Fibroblast of skin of scalp (primary cell): Measurements from ENCODE around the gene VWA3B.
"Not testable (repeated sequence)": the region's sequence is repeated elsewhere in the genome, so short reads cannot be mapped to it uniquely, and the experiment has no call there.

Experiments
- DNase-seq: peaks from one replicate; pipeline ENCODE4 v3.0.0-alpha.2; 2013

The VWA3B gene

DNA sequence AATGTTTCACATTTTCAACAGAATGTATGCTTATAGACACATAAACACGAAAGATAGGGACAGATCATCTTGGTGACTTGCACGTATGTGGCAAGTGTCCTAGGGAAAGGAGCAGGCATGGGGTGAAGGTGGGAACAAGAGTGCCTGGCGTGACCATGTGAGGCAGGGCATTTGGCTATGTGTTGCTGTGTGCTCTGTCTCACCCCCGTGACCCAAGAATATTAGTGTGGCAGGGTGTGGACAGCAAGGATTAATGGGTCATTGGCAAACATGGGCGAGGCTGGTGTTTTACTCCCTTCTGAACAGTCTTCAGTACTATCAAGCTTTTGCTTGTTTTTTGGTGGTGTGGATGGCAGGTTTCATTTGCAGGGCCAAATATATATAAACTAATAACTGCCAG lies 1.3 kb upstream of the VWA3B start:
- DNase-seq = no peak

DNA sequence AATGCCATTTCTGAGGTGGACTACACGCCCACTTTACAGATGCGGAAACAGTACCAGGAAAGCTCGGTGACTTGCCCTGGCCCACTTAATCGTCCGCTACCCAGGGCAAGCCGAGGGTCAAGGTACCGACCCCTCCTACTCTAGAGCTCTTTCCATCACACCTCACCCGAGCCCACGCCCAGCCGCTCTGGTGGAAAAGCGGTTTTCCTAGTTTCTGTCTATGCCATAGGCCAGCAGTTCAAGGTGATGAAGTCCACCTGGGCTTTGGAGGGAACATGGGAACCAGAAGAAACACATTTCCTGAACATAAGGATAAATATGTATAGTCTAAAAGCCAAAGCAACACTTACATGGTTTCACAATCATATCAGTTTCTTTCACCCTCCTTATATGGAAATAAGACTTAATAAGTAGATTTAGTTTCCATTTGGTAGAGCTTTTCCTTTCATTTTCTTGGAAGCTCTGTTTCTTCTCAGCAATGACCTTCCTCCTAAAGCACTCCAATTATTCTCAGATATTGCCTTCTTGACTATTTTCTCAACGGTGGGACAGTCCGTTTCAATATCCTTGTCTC lies 567 bp downstream of the VWA3B start:
- no peak for DNase-seq

DNA sequence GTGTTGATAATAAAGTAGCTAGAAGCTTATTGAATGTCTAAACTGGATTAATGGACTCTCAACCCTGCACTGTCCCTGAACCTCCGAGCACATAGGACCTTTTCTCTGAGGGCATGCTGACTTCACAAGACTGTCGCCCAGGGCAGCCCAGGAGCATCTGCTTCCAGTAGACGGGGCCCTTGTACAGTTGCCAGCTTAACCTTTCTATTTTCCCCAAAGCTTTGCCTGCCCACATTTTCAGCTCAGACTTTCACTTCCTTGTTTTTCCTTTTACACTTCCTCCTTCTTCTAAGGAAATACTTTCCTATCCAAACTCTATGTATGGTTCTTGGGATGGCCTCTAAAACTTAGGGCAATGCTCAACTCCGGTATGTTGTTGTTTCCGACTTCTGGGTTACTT lies 1.3 kb downstream of the VWA3B start:
- no peak for DNase-seq

DNA sequence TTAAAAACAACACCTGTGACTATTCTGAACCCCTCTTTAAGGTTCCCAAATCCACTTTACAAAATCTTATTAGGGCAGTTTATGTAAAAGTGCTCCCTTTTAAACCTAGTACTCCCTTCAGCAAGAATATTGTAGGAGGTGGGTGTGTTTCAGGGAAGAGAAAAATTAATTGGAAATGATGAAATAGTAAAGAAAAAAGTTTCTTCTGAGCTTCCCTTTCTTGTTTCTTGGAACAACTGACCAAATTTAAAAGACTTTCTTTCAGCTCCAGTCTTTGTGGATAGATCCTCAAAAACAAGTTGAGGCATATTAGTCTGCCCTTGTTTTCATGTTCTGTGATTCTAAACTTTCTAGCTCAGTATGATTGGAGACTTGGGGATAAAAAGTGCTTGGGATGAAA lies 3.0 kb downstream of the VWA3B start:
- no peak for DNase-seq

DNA sequence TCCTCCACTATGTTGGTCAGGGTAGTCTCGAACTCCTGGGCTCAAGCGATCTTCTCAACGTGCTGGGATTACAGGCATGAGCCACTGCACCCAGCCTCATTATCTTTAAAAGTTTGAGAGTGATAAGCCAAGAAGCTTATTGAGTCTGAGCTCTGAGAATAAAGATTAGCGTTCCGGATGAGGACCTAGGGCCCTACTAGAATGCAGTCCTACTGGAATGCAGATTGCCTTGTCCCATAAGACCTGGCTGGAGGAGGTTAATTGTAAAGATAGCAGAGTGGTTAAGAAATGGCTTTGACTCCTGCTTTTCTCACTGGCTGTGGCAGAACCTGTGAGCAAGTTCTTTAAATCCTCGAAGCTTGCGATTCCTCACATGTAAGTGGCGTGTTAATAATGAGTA lies 4.0 kb downstream of the VWA3B start:
- no peak for DNase-seq

DNA sequence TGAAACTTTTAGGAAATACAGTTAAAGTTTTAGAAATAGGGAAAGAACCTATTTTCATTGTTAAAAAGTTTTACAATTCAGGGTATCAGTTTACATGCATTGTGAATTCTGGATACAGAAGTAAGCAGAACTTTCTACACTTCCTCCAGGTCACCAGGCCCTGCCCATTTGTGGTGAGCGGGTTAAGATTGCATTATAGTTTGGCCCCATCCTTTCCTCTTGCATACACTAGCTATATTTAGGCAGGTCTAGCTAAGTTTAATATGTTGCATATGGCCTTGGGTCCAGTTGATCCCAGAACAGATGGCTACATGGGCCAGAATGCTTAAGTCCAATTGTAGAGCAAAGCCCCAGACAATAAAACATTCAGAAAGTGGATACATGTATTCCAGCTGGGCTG lies 4.8 kb downstream of the VWA3B start:
- no peak for DNase-seq

DNA sequence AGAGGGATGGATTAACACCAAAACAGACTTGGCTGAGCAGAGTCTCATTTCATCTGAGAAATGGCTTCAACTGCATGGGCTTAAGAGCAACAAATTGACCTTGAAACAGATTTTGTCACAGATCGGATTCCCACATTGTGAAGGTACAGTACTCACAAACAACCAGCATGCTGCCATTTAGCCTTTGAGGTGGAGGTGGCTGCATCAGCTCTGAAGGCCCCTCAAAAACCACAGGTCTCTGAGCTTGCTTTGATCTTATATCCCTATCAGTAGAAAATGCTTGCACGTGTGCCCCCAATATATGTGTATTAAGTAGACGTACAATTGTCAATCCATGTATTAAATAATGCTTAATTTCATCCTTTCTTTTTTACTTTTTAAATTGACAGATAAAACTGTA lies 6.2 kb downstream of the VWA3B start:
- no peak for DNase-seq

DNA sequence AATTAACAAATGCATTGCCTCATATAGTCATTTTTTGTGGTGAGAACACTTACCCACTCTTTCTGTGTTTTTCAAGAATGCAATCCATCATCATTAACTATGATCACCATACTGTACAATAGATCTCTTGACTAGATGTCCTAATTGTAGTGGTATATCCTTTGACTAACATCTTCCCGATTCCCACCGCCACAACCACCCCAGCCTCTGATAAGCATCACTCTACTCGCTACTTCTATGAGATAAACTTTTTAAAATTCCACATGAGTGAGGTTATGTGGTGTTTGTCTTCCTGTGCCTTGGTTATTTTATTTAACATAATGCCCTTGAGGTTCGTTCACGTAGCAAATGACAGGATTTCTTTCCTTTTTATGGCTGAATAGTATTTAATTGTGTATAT lies 6.6 kb downstream of the VWA3B start:
- no peak for DNase-seq

DNA sequence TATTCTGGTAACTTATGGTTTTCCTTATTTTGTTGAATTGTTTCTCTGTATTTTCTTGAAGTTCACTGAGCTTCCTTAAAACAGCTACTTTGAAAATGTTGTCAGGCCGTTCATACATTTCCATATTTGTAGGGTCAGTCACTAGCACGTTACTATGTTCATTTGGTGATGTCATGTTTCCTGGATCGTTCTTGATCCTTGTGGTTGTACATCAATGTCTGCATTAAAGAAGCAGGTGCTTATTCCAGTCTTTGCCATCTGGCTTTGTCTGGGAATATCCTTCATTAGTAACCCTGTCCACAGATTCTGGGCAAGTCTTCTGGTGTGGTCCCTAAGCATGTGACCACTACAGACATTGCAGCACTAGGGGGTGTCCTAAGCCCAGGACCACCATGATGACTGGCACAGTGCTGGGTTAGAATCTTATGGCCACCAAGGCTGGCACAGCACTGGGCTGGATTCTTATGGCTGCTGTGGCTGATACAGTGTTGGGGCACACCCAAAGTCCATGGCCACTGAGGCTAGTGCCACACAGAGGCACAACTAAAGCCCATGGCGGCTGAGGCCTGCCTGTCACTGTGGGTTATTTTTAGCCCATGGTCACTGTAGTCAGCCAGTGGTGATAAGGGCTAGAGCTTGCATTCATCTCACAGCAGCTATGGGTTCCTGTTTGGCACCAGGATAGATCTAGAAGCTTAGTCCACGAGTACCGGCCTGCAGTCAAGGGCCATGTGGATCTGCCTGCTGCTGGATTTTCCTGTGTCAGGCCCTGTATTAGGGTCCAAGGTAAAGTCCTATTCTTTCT lies 13.2 kb downstream of the VWA3B start:
- DNase-seq = no peak

DNA sequence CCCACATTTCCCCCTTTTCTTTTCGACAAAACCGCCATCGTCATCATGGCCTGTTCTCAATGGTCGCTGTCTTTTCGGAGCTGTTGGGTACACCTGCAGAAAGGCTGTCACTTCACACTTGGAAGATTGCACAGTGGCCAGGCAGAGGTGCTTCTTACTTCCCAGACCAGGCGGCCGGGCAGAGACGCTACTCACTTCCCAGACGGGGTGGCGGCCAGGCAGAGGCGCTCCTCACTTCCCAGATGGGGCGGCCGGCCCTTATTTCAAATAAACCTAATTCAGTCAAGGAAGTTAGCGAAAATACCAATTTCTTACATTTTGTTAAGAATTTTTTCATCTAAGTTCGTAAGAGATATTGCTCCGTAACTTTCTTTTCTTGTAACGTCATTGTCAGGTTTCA lies 15.3 kb downstream of the VWA3B start:
- DNase-seq = not testable (repeated sequence)

DNA sequence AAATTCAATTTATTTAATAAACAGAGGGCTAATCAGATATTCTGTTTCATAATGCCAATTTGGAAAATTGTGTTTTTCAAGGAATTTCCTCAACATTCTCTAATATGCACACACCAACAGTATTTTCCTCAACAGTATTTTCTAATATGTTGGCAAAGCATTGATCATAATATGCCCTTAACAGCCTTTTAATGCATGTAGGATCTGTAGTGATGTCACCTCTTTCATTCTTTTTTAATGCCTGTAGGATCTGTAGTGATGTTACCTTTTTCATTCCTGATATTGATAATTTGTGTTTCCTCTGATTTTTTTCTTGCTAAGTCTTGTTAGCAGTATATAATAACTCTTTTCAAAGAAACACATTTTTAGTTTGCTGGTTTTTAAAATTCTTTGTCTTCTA lies 15.9 kb downstream of the VWA3B start:
- no peak for DNase-seq

DNA sequence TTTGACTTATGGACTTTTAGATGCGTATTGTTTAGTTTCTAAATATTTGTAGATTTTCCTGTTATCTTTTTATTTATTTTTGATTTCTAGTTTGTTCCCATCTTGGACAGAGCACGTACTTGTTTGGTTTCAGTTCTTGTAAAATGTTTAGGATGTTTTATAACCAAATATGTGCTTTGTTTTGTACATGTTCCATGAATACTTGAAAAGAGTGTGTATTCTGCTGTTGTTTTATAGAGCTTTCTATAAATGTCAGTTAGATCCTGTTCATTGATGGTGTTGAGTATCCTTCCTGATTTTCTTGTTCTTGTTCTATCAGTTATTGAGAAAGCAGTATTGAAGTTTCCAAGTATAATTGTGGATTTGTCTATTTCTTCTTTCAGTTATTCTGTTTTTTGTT lies 21.1 kb downstream of the VWA3B start:
- no peak for DNase-seq

DNA sequence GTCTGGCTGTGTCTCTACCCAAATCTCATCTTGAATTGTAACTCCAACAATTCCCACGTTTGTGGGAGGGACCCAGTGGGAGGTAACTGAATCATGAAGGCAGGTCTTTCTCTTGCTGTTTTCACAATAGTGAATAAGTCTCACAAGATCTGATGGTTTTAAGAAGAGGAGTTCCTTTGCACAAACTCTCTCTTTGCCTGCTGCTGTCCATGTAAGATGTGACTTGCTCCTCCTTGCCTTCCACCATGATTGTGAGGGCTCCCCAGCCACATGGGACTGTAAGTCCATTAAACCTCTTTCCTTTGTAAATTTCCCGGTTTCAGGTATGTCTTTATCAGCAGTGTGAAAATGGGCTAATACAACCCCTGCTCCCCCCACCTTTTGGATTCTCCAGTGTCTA lies 23.8 kb downstream of the VWA3B start:
- DNase-seq = no peak

DNA sequence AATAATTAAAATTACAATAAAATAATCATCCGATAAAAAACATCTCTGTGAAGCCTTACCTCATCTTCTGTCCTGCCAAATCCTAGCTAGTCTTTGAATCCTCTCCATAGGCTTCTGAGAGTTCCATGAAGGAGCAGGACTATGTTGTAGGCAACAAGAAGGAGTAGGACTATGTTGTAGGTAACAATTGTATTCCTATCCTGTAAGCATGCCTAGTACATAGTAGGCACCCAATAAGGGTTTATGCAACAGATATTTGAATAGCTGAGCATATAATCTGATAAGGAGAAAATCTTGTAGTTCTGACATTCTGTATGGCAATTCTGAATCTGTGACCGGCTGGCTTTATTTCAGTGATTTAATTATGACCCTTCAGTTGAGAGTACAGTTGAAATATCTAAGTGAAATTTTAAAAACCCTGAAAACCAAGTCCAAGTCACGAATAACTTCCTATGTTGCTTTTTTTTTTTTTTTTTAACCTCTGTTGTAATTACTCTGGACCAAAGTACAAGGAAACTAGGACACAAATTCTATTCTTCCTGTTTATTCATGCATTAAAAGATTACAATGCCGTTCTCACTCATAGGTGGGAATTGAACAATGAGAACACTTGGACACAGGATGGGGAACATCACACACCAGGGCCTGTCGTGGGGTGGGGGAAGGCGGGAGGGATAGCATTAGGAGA lies 27.8 kb downstream of the VWA3B start:
- no peak for DNase-seq

DNA sequence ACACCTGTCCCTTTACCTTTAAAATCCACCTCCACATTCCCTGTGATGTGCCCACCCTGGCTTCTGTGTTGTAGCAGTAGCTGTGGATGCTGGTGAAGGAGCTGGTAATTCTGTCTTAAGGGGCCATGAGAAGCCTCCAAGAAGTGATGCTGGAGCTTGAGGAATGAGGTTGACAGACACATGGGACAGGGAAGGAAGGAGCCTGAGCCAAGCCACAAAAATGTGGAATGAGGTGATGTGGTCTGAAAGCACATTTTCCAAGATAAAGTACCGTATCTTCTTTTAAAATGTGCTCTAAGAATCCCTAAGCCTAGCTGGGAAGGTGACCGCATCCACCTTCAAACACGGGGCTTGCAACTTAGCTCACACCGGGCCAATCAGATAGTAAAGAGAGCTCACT lies 31.2 kb downstream of the VWA3B start:
- peak; percentile 61 for DNase-seq

DNA sequence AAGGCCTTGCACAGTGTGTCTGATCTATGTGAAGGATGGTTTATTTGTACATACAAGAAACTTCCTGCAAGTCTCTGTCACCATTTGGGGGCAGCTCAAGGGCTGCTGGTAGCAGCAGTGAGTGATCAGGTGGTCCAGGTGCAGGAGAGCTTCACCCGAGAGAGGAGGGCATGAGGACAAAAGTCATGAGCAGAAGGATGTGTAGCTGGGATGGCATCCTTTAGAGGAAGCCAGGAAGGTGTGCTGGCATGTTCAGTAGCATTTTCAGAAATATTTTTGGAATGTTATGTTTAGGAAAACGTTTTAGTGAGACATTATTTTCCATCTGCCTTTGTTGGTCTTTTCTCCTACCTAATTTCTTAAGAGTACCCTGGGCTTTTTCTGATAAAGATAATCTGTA lies 31.9 kb downstream of the VWA3B start:
- no peak for DNase-seq

DNA sequence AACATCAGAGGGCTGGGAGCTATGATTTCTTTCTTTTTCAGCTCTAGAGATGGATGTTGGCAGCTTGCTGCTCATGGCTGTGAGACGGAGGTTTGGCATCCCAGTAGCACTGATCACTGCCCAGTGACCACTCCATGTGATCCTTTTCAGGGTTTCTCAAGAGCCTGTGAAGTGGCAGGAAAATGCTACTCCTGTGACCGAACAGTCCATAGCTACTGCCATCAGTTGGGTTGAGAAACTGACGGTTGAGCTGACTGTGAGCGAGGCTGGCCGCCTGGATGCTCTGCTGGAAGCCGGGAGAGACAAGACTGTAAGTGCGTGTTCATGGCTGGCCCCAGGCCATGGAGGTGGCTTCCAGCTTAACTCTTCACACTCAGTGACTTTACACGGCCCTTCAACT lies 34.2 kb downstream of the VWA3B start:
- DNase-seq = no peak

DNA sequence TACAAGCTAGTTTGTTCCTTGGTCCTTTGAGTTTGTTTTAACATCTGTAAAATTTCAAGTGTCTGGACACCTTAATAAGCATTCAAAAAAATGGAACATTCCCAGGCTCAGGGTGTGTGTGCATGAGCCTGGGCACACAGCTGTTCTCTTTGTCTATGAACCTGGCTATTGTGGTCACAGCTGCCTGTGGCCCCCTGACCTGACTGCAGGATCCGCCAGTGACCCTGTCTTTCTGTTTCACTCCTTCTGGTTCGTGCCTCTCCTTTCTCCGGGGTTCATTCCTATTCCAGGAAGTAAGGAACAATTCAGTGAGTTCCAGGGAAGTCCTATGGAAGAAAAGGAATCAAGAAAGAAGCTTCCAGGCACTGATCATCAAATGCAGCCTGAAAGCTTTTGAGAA lies 35.6 kb downstream of the VWA3B start:
- no peak for DNase-seq

DNA sequence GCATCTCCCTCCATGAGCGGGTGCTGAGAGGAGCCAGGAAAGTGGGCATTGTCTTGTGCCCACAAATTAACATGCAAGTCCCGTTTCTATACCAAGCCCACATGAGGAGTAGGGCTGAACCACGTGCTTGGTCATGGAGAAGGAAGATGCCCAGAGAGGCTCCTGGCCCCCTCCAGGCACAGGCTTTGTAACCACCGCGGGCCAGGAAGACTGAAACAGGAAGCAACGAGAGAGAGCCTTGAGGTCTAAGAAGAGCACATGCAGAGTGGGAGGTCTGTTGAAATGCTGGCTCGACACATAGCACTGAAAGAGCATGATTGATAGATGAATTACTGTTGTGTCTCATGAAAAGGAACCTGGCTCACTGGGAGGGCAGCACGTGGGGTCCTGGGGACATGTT lies 36.3 kb downstream of the VWA3B start:
- DNase-seq = no peak

DNA sequence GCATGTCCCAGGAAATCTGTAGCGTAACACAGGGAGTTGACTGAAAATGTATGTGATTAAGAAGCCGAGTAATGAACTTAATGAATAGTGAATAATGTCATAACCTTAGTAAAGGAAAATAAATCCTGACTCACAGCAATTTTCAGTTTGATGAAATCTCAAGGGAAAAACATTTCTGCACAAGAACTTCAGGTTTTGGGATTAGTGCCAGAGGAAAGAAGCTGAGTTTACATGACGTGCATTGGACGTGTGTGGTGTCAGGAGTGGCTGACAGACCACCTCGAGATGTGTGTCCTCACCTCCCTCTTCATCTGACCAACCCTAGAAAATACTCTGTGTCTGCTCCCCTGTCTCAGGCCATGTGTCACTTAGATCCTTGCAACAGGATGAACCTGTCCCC lies 39.1 kb downstream of the VWA3B start:
- no peak for DNase-seq

DNA sequence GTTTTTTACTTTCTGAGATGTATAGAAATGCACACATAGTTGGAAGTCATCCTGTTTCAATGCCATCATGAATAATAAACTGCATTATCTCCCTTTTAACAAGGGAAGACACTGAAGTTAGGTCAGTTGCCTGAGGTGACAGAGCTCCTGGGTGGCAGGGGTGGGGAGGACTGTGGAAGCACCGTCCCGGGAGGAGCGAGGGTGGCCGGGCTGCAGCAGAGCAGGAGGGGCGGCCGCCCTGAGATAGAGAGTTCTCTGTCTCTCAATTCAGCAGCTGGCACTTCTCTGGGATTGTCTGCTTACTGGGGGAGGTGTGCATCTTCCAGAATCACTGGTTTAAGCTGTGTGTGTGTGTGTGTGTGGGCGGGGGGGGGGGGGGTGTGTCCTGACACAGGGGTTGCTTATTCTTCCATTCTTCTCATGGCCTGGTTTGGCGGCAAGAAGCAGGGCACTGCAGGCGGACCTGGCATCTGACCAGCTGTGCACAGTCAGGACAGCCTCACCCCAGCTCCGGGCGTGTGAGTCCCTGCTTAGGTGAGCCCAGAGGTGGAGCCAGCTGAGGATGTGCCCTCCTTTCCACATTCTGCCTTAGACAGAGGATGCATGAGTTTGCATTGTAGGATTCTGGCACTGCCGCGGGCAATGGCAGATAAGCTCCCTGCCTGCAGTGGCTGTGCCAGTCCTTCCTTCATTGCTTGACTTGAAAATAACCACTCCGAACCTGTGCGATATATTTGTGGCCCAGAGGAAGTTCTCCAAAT lies 40.4 kb downstream of the VWA3B start:
- DNase-seq = no peak

DNA sequence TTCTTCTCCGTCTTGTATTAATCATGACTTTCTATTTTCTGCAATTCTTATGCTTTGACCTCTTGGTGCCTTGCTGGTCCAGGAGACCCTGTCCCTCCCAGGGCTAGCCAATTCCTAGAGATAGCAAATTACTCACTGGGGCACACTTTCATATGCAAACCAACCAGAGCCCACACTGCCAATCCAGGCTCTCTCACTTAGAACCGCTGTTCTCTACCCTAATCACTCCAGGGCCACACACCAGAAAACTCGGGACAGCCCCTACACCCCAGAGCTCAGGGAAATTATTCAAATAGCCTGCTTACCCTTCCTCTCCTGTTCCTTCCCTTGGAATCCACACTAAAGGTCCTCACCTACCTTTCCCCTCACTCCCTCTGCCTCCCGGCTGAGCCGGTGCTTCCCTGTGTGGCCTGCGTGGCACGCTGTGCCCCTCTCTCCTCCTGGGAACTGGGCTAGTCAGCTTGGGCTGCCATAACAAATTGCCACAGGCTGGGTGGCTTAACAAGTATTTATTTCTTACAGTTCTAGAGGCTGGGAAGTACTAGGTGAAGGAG lies 41.7 kb downstream of the VWA3B start:
- no peak for DNase-seq

DNA sequence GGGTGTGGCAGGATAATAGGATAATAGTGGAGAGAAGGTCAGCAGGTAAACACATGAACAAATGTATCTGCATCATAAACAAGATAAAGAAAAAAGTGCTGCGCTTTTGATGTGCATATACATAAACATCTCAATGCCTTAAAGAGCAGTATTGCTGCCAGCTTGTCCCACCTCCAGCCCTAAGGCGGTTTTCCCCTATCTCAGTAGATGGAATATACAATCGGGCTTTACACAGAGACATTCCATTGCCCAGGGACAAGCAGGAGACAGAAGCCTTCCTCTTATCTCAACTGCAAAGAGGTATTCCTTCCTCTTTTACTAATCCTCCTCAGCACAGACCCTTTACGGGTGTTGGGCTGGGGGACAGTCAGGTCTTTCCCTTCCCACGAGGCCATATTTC lies 43.1 kb downstream of the VWA3B start:
- DNase-seq = not testable (repeated sequence)
